AG20443 (cell line): Measurements from ENCODE around the gene PCDHGB4.
"Not testable (repeated sequence)": the region's sequence is repeated elsewhere in the genome, so short reads cannot be mapped to it uniquely, and the experiment has no call there.

Experiments
- DNase-seq: peaks from one replicate; pipeline ENCODE4 v3.0.0; 2012; ENCODE audit warnings: low spot score, mixed read lengths

Gene PCDHGB4

GRCh38 chr5:141430332-141431113, 43.0 kb downstream of the PCDHGB4 start, which contains the start of gene PCDHGA12:
TSS of gene PCDHGA12 (plus strand) at chr5:141430507. CDS start at chr5:141430760, 253 bp downstream.
- DNase-seq, result peak; percentile 77

- DNase-seq, result no peak
Observed at GRCh38 chr5:141431286-141431685, 43.8 kb downstream of the PCDHGB4 start.

GRCh38 chr5:141432308-141432707, 44.8 kb downstream of the PCDHGB4 start:
- not testable (repeated sequence) for DNase-seq

- DNase-seq, result not testable (repeated sequence)
Observed at GRCh38 chr5:141432726-141433125, 45.2 kb downstream of the PCDHGB4 start.

GRCh38 chr5:141434006-141434405, 46.5 kb downstream of the PCDHGB4 start:
- DNase-seq, result no peak

- DNase-seq, result no peak
Observed at GRCh38 chr5:141437221-141437620, 49.7 kb downstream of the PCDHGB4 start.

- no peak for DNase-seq
Observed at GRCh38 chr5:141439411-141440141, 52.1 kb downstream of the PCDHGB4 start.
